GM12878 (cell line): ENCODE data around the gene IL19. TPM values are rescaled to one million over a fixed set of nuclear protein-coding genes. Genes with fewer than 3 reads are reported as not detected.

ENCODE experiments used
- ATAC-seq: fragments of 200-7000 bp; cut with Tn5 transposase; 3 replicates; pipeline ENCODE4 v1.9.1; 2020; ENCODE audit warnings: mild to moderate bottlenecking, moderate library complexity
- BruUV-seq: library from RNA; stranded (reverse); fragments of 400-500 nt; replicated peaks from 2 replicates; lab custom pipeline; 2021; lab: Mats Ljungman, UMichigan
- CTCF ChIA-PET: fragments of 300-600 bp; sonication (Branson Sonifier 250); formaldehyde crosslinking; extraction: SDS; loops from one replicate; lab custom pipeline; 2021; ENCODE audit warnings: inconsistent platforms; lab: Yijun Ruan, JAX
- POLR2A ChIA-PET: fragments of 350-600 bp; formaldehyde crosslinking; extraction: SDS; loops from one replicate; lab custom pipeline; 2021; ENCODE audit warnings: inconsistent platforms; lab: Charles Lee
- RAD21 ChIA-PET: fragments of 300-600 bp; sonication (Branson Sonifier 250); formaldehyde crosslinking; loops from one replicate; lab custom pipeline; 2023; ENCODE audit warnings: antibody characterized with exemption; ENCODE audit not compliant: unreplicated experiment; lab: Charles Lee
- SMC1A ChIA-PET: fragments of 300-600 bp; sonication (Branson Sonifier 250); formaldehyde crosslinking; loops from one replicate; lab custom pipeline; 2023; ENCODE audit not compliant: unreplicated experiment, uncharacterized antibody; lab: Charles Lee
- DNase-seq: peaks from one replicate; pipeline ENCODE4 v3.0.0-alpha.2; 2011; ENCODE audit warnings: low read depth, low spot score
- FAIRE-seq: peaks from 3 replicates; lab custom pipeline; 2011; peaks lifted over from hg19 to GRCh38; lab: Jason Lieb, UNC
- H2AFZ ChIP-seq: 2 replicates; pipeline ENCODE4 v1.6.0; 2011; ENCODE audit warnings: low read depth, low read length, control low read depth; ENCODE audit not compliant: control insufficient read depth
- H3K27ac ChIP-seq: 2 replicates; pipeline ENCODE4 v1.5.1; 2011; ENCODE audit warnings: control low read depth; ENCODE audit not compliant: control insufficient read depth, insufficient read depth
- H3K27me3 ChIP-seq, 2 experiments: replicated peaks in 1 of 2; 2 replicates each; pipeline versions ENCODE4 v1.6.0 to v1.6.1; 2011; ENCODE audit warnings: low read length in 1 of 2; ENCODE audit not compliant: control insufficient read depth in 2 of 2, insufficient read depth in 2 of 2
- H3K36me3 ChIP-seq, 2 experiments: 2 replicates each; pipeline ENCODE4 v1.5.1; 2011; ENCODE audit warnings: low read length in 1 of 2; ENCODE audit not compliant: control insufficient read depth in 2 of 2, insufficient read depth in 2 of 2
- H3K4me1 ChIP-seq: 2 replicates; pipeline ENCODE4 v1.6.1; 2011; ENCODE audit warnings: mild to moderate bottlenecking, low read length, moderate library complexity, mixed read lengths; ENCODE audit not compliant: control insufficient read depth, insufficient read depth
- H3K4me2 ChIP-seq: 2 replicates; pipeline ENCODE4 v1.6.0; 2011; ENCODE audit warnings: control low read depth; ENCODE audit not compliant: control insufficient read depth, insufficient read depth
- H3K4me3 ChIP-seq: fragments of 200-600 bp; sonication (generic); 2 replicates; pipeline ENCODE4 v1.5.1; 2016
- H3K79me2 ChIP-seq: 2 replicates; pipeline ENCODE4 v1.6.0; 2011; ENCODE audit warnings: low read length; ENCODE audit not compliant: control insufficient read depth, insufficient read depth
- H3K9ac ChIP-seq: 2 replicates; pipeline ENCODE4 v1.8.0; 2011; ENCODE audit warnings: low read length, control low read depth, mixed read lengths; ENCODE audit not compliant: control insufficient read depth, insufficient read depth
- H3K9me3 ChIP-seq: replicated peaks from 3 replicates; pipeline ENCODE4 v1.5.1; 2011; ENCODE audit warnings: mild to moderate bottlenecking, low read length; ENCODE audit not compliant: control insufficient read depth, insufficient read depth
- H4K20me1 ChIP-seq: 2 replicates; pipeline ENCODE4 v1.6.0; 2011; ENCODE audit not compliant: control insufficient read depth, insufficient read depth
- ATF3 ChIP-seq: IDR thresholded peaks from 2 replicates; pipeline ENCODE4 v1.6.1; 2011; ENCODE audit warnings: low read depth, mild to moderate bottlenecking, low read length, moderate library complexity, borderline replicate concordance; ENCODE audit errors: extremely low read depth
- EED ChIP-seq: sonication (generic); IDR thresholded peaks from 2 replicates; pipeline ENCODE4 v1.6.1; 2016; ENCODE audit warnings: antibody characterized with exemption, low read depth
- NR2C1 ChIP-seq: fragments of 450-650 bp; IDR thresholded peaks from 2 replicates; pipeline ENCODE4 v1.6.1; 2017; ENCODE audit warnings: antibody characterized with exemption, mild to moderate bottlenecking, moderate library complexity
- PRDM15 ChIP-seq: fragments of 450-650 bp; formaldehyde crosslinking; IDR thresholded peaks from 2 replicates; pipeline ENCODE4 v1.4.0; 2020; ENCODE audit warnings: mild to moderate bottlenecking, moderate library complexity
- RBBP5 ChIP-seq: fragments of 200-600 bp; sonication (generic); conservative IDR thresholded peaks from 2 replicates; pipeline ENCODE4 v1.6.1; 2016
- SKIL ChIP-seq: fragments of 450-650 bp; IDR thresholded peaks from 2 replicates; pipeline ENCODE4 v1.6.1; 2017; ENCODE audit warnings: mild to moderate bottlenecking, low read depth, inconsistent platforms; ENCODE audit not compliant: poor library complexity, severe bottlenecking
- SMAD1 ChIP-seq: fragments of 450-650 bp; IDR thresholded peaks from 2 replicates; pipeline ENCODE4 v1.6.1; 2018; ENCODE audit warnings: mild to moderate bottlenecking, low read depth; ENCODE audit not compliant: partially characterized antibody
- STAT1 ChIP-seq: fragments of 450-650 bp; conservative IDR thresholded peaks from 2 replicates; pipeline ENCODE4 v1.6.1; 2014; ENCODE audit warnings: antibody characterized with exemption, mild to moderate bottlenecking
- TCF12 ChIP-seq: IDR thresholded peaks from 2 replicates; pipeline ENCODE4 v1.6.1; 2011; ENCODE audit warnings: low read depth, mild to moderate bottlenecking, low read length
- WGBS: methylation state at CpG from one replicate; pipeline ENCODE4 v1.1.6; 2016; ENCODE audit warnings: low lambda C conversion rate; ENCODE audit not compliant: insufficient replicate concordance, insufficient coverage; ENCODE audit errors: missing lambda C conversion rate; 5-methylcytosine and 5-hydroxymethylcytosine counted together
- in situ Hi-C: fragments of 300-500 bp; cut with MboI; formaldehyde crosslinking; loops from 9 replicates; pipeline ENCODE4 v1.14.3; 2018; ENCODE audit warnings: mixed read lengths
- intact Hi-C: fragments of 100-400 bp; cut with micrococcal nuclease; formaldehyde crosslinking; loops from one replicate; pipeline ENCODE4 v1.14.2; 2022; ENCODE audit not compliant: unreplicated experiment
- polyA plus RNA-seq, 11 experiments: library from polyadenylated mRNA; depleted of rRNA in 4 of 11; unstranded in 6 of 11; stranded (reverse) in 5 of 11; fragments of >200 nt; fragmentation: Nextera tagmentation in 4 of 11; fragmentation: Illumina TruSeq in 1 of 11; extraction: Ambion mirVana in 4 of 11; extraction: Trizol in 1 of 11; gene quantifications; 1 replicate in 1 of 11; 2 replicates in 10 of 11; pipeline versions ENCODE4 v1.2.1 to v1.2.3, GENCODE V29; 2011 to 2016; ENCODE audit warnings: inconsistent platforms in 2 of 11, missing spikeins in 2 of 11, low read depth in 1 of 11
- total RNA-seq, 4 experiments: library from RNA; depleted of rRNA in 3 of 4; stranded (reverse); fragments of >200 nt in 3 of 4; fragmentation: Illumina TruSeq in 1 of 4; extraction: Trizol in 1 of 4; gene quantifications; 2 replicates each; pipeline versions ENCODE4 v1.2.1 to v1.2.3, GENCODE V29; 2013 to 2021
- TF ChIP-seq, protein P1 (sequence below): IDR thresholded peaks from 2 replicates; pipeline ENCODE4 v1.6.1; 2011; ENCODE audit warnings: borderline replicate concordance, low read depth, mild to moderate bottlenecking, moderate library complexity, mixed read lengths, low read length; ENCODE audit not compliant: insufficient read depth; ENCODE audit errors: extremely low read length
- TF ChIP-seq, protein P2 (sequence below): IDR thresholded peaks from 2 replicates; pipeline ENCODE4 v1.6.1; 2011; ENCODE audit warnings: mild to moderate bottlenecking, low read depth, low read length, moderate library complexity; ENCODE audit not compliant: insufficient replicate concordance
- TF ChIP-seq, protein P3 (sequence below): IDR thresholded peaks from 2 replicates; pipeline ENCODE4 v1.6.1; 2012; ENCODE audit warnings: low read depth, low read length, improper control_type of control experiment

IL19 gene
- total and polyA plus RNA-seq, 10 of the 15 experiments (the other 5 are each of a cell fraction or from before 2014, with no cell fraction given): 0.10 to 0.73 (median 0.28) TPM; not detected in 6

DNA sequence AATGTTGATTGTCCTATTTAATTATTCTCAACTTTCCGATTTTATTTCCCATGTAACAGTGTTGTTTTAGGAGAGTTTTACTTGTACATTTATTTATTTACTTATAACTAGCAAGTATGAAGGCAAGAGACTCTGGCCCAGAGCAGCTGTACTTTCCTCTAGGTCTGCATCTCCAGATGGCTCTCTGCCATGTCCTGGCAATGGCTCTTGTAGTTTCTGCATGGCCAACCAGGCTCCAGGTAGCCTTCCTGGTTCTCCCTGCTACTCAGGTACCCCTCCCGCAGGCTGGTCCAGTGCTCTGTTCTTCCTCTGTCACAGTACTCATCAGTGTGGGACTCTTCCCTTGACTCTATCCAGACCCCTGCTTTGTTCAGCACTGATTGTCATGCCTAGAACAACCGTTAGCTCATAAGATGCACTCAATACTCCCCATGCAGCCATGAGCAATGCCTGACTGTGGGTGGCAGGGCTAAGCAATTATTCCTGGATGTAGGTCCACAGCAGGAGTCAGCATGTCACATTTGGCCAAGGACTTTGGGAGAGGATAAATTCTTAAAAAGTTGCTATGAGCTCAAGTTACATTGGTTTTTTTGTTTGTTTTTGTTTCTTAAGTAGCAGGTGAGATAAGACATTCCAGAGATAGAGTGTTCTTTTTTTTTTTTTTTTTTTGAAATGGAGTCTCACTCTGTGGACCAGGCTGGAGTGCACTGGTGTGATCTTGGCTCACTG, 84.0 kb downstream of the IL19 start:
- DNase-seq (no peak), FAIRE-seq (no peak), ATAC-seq (no peak)
- RAD21 ChIA-PET: no interaction called here
- Histone ChIP-seq H2AFZ (no peak overlapping the region), H3K27ac (no peak overlapping the region), H3K4me2 (no peak overlapping the region), H3K79me2 (no peaks in the 10 kb centered on the region), H3K9ac (no peak overlapping the region), H3K27me3 (no peaks in the 10 kb centered on the region; a peak in 1 of 4 replicates), H3K4me3 (no peak overlapping the region), H3K4me1 (no peaks in the 10 kb centered on the region), H3K9me3 (no peaks in the 10 kb centered on the region; the same call in 1 of the 3 replicates), H4K20me1 (no peaks in the 10 kb centered on the region), H3K36me3 (no peaks in the 10 kb centered on the region)
- POLR2A ChIA-PET: no interaction called here
- CTCF ChIA-PET: interaction anchor here (1.0 to 6.8 kb wide), 8 partner anchors 12 to 127 kb away, joined by 3 to 52 read pairs (median 4); no protein-coding TSS in a partner anchor
- SMC1A ChIA-PET: interaction anchor here (0.8 to 1.5 kb wide), 3 partner anchors 9 to 128 kb away, joined by 3 to 4 read pairs (median 3); no protein-coding TSS in a partner anchor
- WGBS: 74% methylated on average over 3 of the region's 3 CpGs
- no TSS peak for BruUV-seq
- intact Hi-C loops (no loop called here), in situ Hi-C loops (no loop called here)
- TF ChIP-seq ATF3 (no peak), SMAD1 (no peak), PRDM15 (CRISPR knock-in tag) (no peak), RBBP5 (no peak), TCF12 (no peak), SKIL (no peak), EED (no peak), NR2C1 (no peak), STAT1 (no peak)
- TF ChIP-seq, protein P1, sequence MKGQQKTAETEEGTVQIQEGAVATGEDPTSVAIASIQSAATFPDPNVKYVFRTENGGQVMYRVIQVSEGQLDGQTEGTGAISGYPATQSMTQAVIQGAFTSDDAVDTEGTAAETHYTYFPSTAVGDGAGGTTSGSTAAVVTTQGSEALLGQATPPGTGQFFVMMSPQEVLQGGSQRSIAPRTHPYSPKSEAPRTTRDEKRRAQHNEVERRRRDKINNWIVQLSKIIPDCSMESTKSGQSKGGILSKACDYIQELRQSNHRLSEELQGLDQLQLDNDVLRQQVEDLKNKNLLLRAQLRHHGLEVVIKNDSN: no peak
- TF ChIP-seq, protein P2, sequence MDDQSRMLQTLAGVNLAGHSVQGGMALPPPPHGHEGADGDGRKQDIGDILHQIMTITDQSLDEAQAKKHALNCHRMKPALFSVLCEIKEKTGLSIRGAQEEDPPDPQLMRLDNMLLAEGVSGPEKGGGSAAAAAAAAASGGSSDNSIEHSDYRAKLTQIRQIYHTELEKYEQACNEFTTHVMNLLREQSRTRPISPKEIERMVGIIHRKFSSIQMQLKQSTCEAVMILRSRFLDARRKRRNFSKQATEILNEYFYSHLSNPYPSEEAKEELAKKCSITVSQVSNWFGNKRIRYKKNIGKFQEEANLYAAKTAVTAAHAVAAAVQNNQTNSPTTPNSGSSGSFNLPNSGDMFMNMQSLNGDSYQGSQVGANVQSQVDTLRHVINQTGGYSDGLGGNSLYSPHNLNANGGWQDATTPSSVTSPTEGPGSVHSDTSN: no peak
- TF ChIP-seq, protein P3, sequence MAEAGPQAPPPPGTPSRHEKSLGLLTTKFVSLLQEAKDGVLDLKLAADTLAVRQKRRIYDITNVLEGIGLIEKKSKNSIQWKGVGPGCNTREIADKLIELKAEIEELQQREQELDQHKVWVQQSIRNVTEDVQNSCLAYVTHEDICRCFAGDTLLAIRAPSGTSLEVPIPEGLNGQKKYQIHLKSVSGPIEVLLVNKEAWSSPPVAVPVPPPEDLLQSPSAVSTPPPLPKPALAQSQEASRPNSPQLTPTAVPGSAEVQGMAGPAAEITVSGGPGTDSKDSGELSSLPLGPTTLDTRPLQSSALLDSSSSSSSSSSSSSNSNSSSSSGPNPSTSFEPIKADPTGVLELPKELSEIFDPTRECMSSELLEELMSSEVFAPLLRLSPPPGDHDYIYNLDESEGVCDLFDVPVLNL: no peak
